Osteoblast (primary cell): ENCODE results near the gene DDX51. TPM values are rescaled to one million over a fixed set of nuclear protein-coding genes. Genes with fewer than 3 reads are reported as not detected.
A peak's percentile ranks its signal among the peaks of the same experiment; 100 is the strongest.

Source experiments
- DNase-seq: peaks from one replicate; pipeline ENCODE4 v3.0.0; 2011; ENCODE audit warnings: low spot score, mixed read lengths; ENCODE audit not compliant: insufficient read length; ENCODE audit errors: missing footprints
- H2AFZ ChIP-seq: 2 replicates; pipeline ENCODE4 v1.6.0; 2011; ENCODE audit warnings: mild to moderate bottlenecking, low read length
- H3K27ac ChIP-seq: 2 replicates; pipeline ENCODE4 v1.5.1; 2011; ENCODE audit warnings: mild to moderate bottlenecking, low read depth, low read length, moderate library complexity
- H3K27me3 ChIP-seq: 2 replicates; pipeline ENCODE4 v1.6.0; 2012; ENCODE audit warnings: mild to moderate bottlenecking, control low read depth, inconsistent platforms, low read length, moderate library complexity; ENCODE audit not compliant: insufficient read depth
- H3K36me3 ChIP-seq: 2 replicates; pipeline ENCODE4 v1.5.1; 2011; ENCODE audit warnings: mild to moderate bottlenecking, low read length, control low read depth, moderate library complexity; ENCODE audit not compliant: insufficient read depth
- H3K4me1 ChIP-seq: 2 replicates; pipeline ENCODE4 v1.5.1; 2011; ENCODE audit warnings: mild to moderate bottlenecking, low read length, control low read depth, moderate library complexity; ENCODE audit not compliant: insufficient read depth
- H3K4me2 ChIP-seq: 2 replicates; pipeline ENCODE4 v1.6.0; 2011; ENCODE audit warnings: mild to moderate bottlenecking, low read length; ENCODE audit not compliant: insufficient read depth
- H3K4me3 ChIP-seq: fragments of 200-600 bp; sonication (generic); 3 replicates; pipeline ENCODE4 v1.5.1; 2012; ENCODE audit warnings: mild to moderate bottlenecking, low read length, inconsistent platforms; ENCODE audit not compliant: insufficient read depth
- H3K79me2 ChIP-seq: 2 replicates; pipeline ENCODE4 v1.6.0; 2012; ENCODE audit warnings: mild to moderate bottlenecking, low read length, control low read depth, inconsistent platforms; ENCODE audit not compliant: insufficient read depth
- H3K9me3 ChIP-seq: 2 replicates; pipeline ENCODE4 v1.5.1; 2011; ENCODE audit warnings: low read depth, low read length, control low read depth
- H4K20me1 ChIP-seq: 2 replicates; pipeline ENCODE4 v1.6.0; 2012; ENCODE audit warnings: mild to moderate bottlenecking, low read length, control low read depth; ENCODE audit not compliant: insufficient read depth
- total RNA-seq: library from RNA; depleted of rRNA; stranded (reverse); fragments of >200 nt; gene quantifications from 2 replicates; pipeline ENCODE4 v1.2.3, GENCODE V29; 2012
- TF ChIP-seq, protein P1 (sequence below): IDR thresholded peaks from 2 replicates; pipeline ENCODE4 v1.5.1; 2011; ENCODE audit warnings: mild to moderate bottlenecking, low read depth, low read length, moderate library complexity; ENCODE audit errors: extremely low read depth

Gene DDX51
- total RNA-seq, 1 donor: 6.2 TPM

DNA sequence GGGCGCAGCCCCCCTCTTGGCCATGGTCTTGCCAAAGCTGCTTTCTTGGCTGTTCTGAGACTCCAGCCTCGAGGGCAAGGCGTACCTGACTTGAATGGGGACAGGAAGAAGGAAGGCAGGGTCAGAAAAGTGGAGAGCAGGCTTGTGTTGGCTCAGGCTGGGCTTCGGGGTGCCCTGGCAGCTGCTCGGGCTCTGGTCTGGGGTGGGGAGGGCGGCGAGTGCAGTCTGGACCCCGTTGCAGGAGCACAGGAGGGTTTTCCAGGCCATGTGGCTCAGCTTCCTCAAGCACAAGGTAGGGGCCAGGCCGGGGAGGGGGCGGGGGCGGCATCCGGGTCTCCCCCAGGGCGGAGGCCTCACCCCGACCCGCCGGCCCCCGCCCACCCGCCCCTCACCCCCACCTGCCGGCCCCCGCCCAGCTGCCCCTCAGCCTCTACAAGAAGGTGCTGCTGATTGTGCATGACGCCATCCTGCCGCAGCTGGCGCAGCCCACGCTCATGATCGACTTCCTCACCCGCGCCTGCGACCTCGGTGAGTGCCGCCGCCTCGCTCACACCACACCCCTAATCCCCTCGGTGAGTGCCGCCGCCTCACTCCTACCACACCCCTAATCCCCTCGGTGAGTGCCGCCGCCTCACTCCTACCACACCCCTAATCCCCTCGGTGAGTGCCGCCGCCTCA is 4.4 kb upstream of the DDX51 start:
- TF ChIP-seq, protein P1, sequence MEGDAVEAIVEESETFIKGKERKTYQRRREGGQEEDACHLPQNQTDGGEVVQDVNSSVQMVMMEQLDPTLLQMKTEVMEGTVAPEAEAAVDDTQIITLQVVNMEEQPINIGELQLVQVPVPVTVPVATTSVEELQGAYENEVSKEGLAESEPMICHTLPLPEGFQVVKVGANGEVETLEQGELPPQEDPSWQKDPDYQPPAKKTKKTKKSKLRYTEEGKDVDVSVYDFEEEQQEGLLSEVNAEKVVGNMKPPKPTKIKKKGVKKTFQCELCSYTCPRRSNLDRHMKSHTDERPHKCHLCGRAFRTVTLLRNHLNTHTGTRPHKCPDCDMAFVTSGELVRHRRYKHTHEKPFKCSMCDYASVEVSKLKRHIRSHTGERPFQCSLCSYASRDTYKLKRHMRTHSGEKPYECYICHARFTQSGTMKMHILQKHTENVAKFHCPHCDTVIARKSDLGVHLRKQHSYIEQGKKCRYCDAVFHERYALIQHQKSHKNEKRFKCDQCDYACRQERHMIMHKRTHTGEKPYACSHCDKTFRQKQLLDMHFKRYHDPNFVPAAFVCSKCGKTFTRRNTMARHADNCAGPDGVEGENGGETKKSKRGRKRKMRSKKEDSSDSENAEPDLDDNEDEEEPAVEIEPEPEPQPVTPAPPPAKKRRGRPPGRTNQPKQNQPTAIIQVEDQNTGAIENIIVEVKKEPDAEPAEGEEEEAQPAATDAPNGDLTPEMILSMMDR: no peak
- H2AFZ ChIP-seq: no peak overlapping the region

DNA sequence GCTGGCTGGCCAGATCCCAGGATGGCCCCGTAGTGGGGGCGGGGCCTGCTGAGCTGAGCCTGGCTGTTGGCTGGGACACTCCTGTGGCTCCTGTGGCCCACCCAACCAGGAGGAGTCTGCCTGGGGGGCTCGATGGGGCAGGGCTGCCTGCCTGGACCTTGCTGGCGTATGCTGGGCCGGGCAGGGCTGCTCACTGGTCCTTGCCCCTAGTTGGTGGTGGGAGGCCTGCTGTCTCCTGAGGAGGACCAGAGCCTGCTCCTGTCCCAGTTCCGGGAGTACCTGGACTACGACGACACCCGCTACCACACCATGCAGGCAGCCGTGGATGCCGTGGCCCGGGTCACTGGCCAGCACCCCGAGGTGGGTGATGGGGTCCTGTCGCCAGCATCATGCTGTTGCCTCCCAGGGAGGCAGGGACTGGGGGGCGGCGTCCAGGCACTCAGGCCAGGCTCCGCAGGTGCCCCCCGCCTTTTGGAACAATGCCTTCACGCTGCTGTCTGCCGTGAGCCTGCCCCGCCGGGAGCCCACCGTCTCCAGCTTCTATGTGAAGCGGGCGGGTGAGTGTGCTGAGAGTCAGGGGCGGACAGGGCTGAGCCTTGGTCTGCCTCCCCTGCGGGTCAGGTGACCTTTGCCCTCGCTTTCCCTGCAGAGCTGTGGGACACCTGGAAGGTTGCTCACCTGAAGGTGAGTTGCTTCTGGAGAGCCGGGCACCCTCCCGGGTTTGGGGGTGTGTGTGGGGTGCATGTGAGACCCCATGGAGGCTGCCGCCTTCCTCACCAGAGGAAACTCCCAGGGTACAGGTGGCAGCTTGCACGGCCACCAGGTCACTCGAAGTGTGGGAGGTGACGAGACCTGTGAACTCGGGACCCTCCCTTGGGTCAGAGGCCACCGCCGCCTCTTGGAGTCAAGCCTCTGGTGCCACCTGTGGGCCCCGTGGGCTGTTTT is 3.6 kb upstream of the DDX51 start:
- Histone ChIP-seq H3K4me3 (no peak overlapping the region), H2AFZ (no peak overlapping the region), H3K4me2 (no peak overlapping the region), H3K79me2 (peaks cover 43% of the 10 kb centered on the region), H3K27ac (no peak overlapping the region), H3K4me1 (peaks cover 15% of the 10 kb centered on the region), H4K20me1 (peaks cover 18% of the 10 kb centered on the region), H3K27me3 (no peaks in the 10 kb centered on the region), H3K9me3 (no peaks in the 10 kb centered on the region), H3K36me3 (no peaks in the 10 kb centered on the region)
- DNase-seq: peak; percentile 88
- TF ChIP-seq, protein P1: no peak

More for the DNA sequence above, 4.4 kb upstream of the DDX51 start:
- H3K27ac ChIP-seq: no peak overlapping the region
- peak; percentile 66 for DNase-seq
- H3K36me3 ChIP-seq: no peaks in the 10 kb centered on the region
- H3K4me1 ChIP-seq: peaks cover 8% of the 10 kb centered on the region
- peaks cover 34% of the 10 kb centered on the region for H3K79me2 ChIP-seq
- H4K20me1 ChIP-seq: peaks cover 16% of the 10 kb centered on the region
- no peaks in the 10 kb centered on the region for H3K9me3 ChIP-seq
- H3K4me3 ChIP-seq: no peak overlapping the region
- no peaks in the 10 kb centered on the region for H3K27me3 ChIP-seq
- no peak overlapping the region for H3K4me2 ChIP-seq

DNA sequence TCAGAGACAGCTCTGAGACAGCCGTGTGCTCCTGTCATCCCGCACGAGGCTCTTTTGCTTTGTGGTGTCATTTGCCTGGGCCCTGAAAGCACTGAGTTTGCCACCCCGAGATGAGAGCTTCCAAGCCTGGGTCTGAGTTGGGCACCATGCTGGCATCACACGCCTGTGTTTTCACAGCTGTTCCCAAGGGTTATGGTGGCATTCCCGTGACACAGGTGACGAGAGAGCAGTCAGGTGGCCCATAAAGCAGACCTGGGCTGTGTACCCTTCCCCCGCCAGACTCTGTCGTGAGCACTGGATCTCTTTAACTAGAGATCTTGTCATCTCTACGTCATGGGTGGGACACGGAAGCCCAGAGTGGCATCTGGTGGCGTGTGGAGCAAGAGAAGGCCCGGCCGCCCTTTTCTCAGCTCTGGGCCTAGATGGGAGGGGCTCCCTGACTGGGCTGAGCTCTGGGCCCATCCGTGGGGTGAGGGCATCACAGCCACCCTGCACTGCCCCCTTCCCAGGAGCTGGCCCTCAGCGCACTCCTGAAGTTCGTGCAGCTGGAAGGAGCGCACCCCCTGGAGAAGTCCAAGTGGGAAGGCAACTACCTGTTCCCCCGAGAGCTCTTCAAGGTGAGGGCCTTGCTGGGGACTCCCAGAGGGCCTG is 2.8 kb upstream of the DDX51 start:
- Histone ChIP-seq H2AFZ (no peak overlapping the region), H3K9me3 (no peaks in the 10 kb centered on the region), H3K27ac (no peak overlapping the region), H3K36me3 (peaks cover 4% of the 10 kb centered on the region), H3K4me3 (no peak overlapping the region), H3K79me2 (peaks cover 51% of the 10 kb centered on the region), H3K4me1 (peaks cover 16% of the 10 kb centered on the region), H3K4me2 (no peak overlapping the region), H3K27me3 (no peaks in the 10 kb centered on the region), H4K20me1 (peaks cover 20% of the 10 kb centered on the region)
- TF ChIP-seq, protein P1: no peak
- peak; percentile 73 for DNase-seq

DNA sequence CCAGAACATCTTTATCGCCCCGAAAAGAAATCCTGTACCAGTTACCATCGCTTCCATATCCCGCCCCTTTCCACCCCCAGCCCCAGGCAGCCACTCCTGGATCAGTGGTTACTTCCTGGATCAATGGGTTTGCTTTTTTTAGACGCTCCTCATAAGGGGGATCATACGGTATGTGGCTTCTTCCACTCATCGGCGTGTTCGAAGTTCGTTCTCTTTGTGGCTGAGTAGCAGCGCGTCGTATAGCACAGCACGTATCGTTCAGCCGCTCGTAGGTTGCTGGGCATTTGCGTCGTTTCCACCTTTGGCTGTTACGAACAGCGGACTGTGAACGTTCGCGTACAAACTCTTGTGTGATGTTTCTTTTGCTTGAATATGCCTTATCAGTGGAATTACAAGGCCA is 2.0 kb upstream of the DDX51 start:
- Histone ChIP-seq H3K36me3 (peaks cover 12% of the 10 kb centered on the region), H3K27me3 (no peaks in the 10 kb centered on the region), H3K4me3 (no peak overlapping the region), H4K20me1 (peaks cover 23% of the 10 kb centered on the region), H3K9me3 (no peaks in the 10 kb centered on the region), H3K4me1 (peaks cover 16% of the 10 kb centered on the region), H3K4me2 (no peak overlapping the region), H3K79me2 (peaks cover 51% of the 10 kb centered on the region), H3K27ac (no peak overlapping the region), H2AFZ (no peak overlapping the region)
- TF ChIP-seq, protein P1: no peak
- DNase-seq: peak; percentile 58
